C4-2B (cell line): ENCODE data around the gene PTK6.

ENCODE experiments used
- CTCF ChIP-seq: fragments of 450-650 bp; conservative IDR thresholded peaks from 2 replicates; pipeline ENCODE4 v1.5.1; 2017; ENCODE audit warnings: mild to moderate bottlenecking
- ZFX ChIP-seq: fragments of 450-650 bp; IDR thresholded peaks from 2 replicates; pipeline ENCODE4 v1.6.1; 2017

- TF ChIP-seq CTCF, result no peak
- no peak for TF ChIP-seq ZFX
Measured at GRCh38 chr20:63585616-63586565, 48.7 kb upstream of the PTK6 start.
